ENCODE data around the gene ALKBH4.
A peak's percentile ranks its signal among the peaks of the same experiment; 100 is the strongest.
"Not testable (repeated sequence)": the region's sequence is repeated elsewhere in the genome, so short reads cannot be mapped to it uniquely, and the experiment has no call there.

ALKBH4 gene

GRCh38 chr7:102464577-102465280 lies at the start of gene ALKBH4, which contains the start of gene LRWD1:
TSS of gene ALKBH4 (minus strand) at chr7:102464863. CDS start at chr7:102464836, 27 bp downstream.
TSS of gene LRWD1 (plus strand) at chr7:102464984. CDS start at chr7:102465081, 97 bp downstream.
- peak; percentile 70 to 91 for DNase-seq

- not testable (repeated sequence) for DNase-seq
Measured at GRCh38 chr7:102512642-102513221, 48.1 kb upstream of the ALKBH4 start.

GRCh38 chr7:102511860-102512522 lies 47.3 kb upstream of the ALKBH4 start:
- not testable (repeated sequence) for DNase-seq

GRCh38 chr7:102510575-102510974 lies 45.9 kb upstream of the ALKBH4 start:
- not testable (repeated sequence) for DNase-seq

GRCh38 chr7:102507410-102508088 lies 42.9 kb upstream of the ALKBH4 start:
- DNase-seq: not testable (repeated sequence)

- not testable (repeated sequence) for DNase-seq
Measured at GRCh38 chr7:102505298-102506185, 40.9 kb upstream of the ALKBH4 start.

- not testable (repeated sequence) for DNase-seq
Measured at GRCh38 chr7:102503141-102503540, 38.5 kb upstream of the ALKBH4 start.

- DNase-seq: not testable (repeated sequence)
Measured at GRCh38 chr7:102498321-102498720, 33.7 kb upstream of the ALKBH4 start.

- DNase-seq: not testable (repeated sequence)
Measured at GRCh38 chr7:102497308-102497707, 32.6 kb upstream of the ALKBH4 start.

GRCh38 chr7:102496861-102497260 lies 32.2 kb upstream of the ALKBH4 start:
- DNase-seq: not testable (repeated sequence)

- not testable (repeated sequence) for DNase-seq
Measured at GRCh38 chr7:102494473-102495149, 29.9 kb upstream of the ALKBH4 start.

- not testable (repeated sequence) for DNase-seq
Measured at GRCh38 chr7:102494026-102494425, 29.4 kb upstream of the ALKBH4 start.

GRCh38 chr7:102493220-102493935 lies 28.7 kb upstream of the ALKBH4 start:
- DNase-seq: not testable (repeated sequence)

GRCh38 chr7:102490529-102491075 lies 25.9 kb upstream of the ALKBH4 start:
- DNase-seq: not testable (repeated sequence)

- not testable (repeated sequence) for DNase-seq
Measured at GRCh38 chr7:102484317-102484716, 19.7 kb upstream of the ALKBH4 start.

GRCh38 chr7:102481962-102482361 lies 17.3 kb upstream of the ALKBH4 start:
- DNase-seq: not testable (repeated sequence)

- DNase-seq: not testable (repeated sequence)
Measured at GRCh38 chr7:102479982-102480637, 15.4 kb upstream of the ALKBH4 start.

GRCh38 chr7:102479209-102479584 lies 14.5 kb upstream of the ALKBH4 start:
- DNase-seq: not testable (repeated sequence)

- DNase-seq: not testable (repeated sequence)
Measured at GRCh38 chr7:102478314-102479208, 13.9 kb upstream of the ALKBH4 start, which contains the start of gene POLR2J. TSS of gene POLR2J (minus strand) at chr7:102478922. CDS start at chr7:102478860, 62 bp downstream.

All from NCI-H446 (cell line).